Caco-2 (cell line): ENCODE data around the gene IMMP2L. TPM values are rescaled to one million over a fixed set of nuclear protein-coding genes. Genes with fewer than 3 reads are reported as not detected.

ENCODE experiments used
- BruUV-seq: library from RNA; stranded (reverse); fragments of 400-500 nt; replicated peaks from 2 replicates; lab custom pipeline; 2021; lab: Mats Ljungman, UMichigan
- CTCF ChIA-PET: fragments of 300-600 bp; sonication (Branson Sonifier 250); formaldehyde crosslinking; loops from one replicate; lab custom pipeline; 2022; ENCODE audit warnings: antibody characterized with exemption; lab: Charles Lee
- POLR2A ChIA-PET: fragments of 300-600 bp; sonication (Branson Sonifier 250); formaldehyde crosslinking; loops from one replicate; lab custom pipeline; 2022; ENCODE audit warnings: antibody characterized with exemption; lab: Charles Lee
- DNase-seq, 2 experiments: peaks; one replicate each; pipeline versions ENCODE4 v3.0.0 to v3.0.0-alpha.2; 2020 to 2022
- H3K27me3 ChIP-seq: replicated peaks from 2 replicates; pipeline ENCODE4 v1.6.0; 2011; ENCODE audit warnings: low read length; ENCODE audit not compliant: control insufficient read depth, insufficient read depth
- H3K36me3 ChIP-seq: 2 replicates; pipeline ENCODE4 v1.5.1; 2011; ENCODE audit warnings: low read length; ENCODE audit not compliant: control insufficient read depth, insufficient read depth
- H3K4me1 ChIP-seq: fragments of 250-450 bp; sonication (Bioruptor Pico); 2 replicates; pipeline ENCODE4 v1.5.1; 2020; ENCODE audit warnings: mild to moderate bottlenecking
- H3K4me3 ChIP-seq: 2 replicates; pipeline ENCODE4 v1.5.1; 2011; ENCODE audit warnings: low read depth, mild to moderate bottlenecking, control low read depth, low read length
- H3K9me3 ChIP-seq: fragments of 250-450 bp; sonication (Bioruptor Pico); 2 replicates; pipeline ENCODE4 v1.5.1; 2020; ENCODE audit warnings: mild to moderate bottlenecking, moderate library complexity
- H3K27ac Mint-ChIP-seq: one replicate; pipeline ENCODE4 v1.8.0; 2022; ENCODE audit warnings: mixed read lengths; ENCODE audit not compliant: unreplicated experiment
- H3K27me3 Mint-ChIP-seq: one replicate; pipeline ENCODE4 v1.8.0; 2022; ENCODE audit warnings: mixed read lengths; ENCODE audit not compliant: insufficient read depth, unreplicated experiment
- H3K36me3 Mint-ChIP-seq: one replicate; pipeline ENCODE4 v1.8.0; 2022; ENCODE audit warnings: mild to moderate bottlenecking, mixed read lengths; ENCODE audit not compliant: insufficient read depth, unreplicated experiment
- H3K4me1 Mint-ChIP-seq: one replicate; pipeline ENCODE4 v1.8.0; 2022; ENCODE audit warnings: low read depth, mixed read lengths; ENCODE audit not compliant: unreplicated experiment
- H3K4me3 Mint-ChIP-seq: one replicate; pipeline ENCODE4 v1.8.0; 2022; ENCODE audit warnings: mild to moderate bottlenecking, moderate library complexity, mixed read lengths; ENCODE audit not compliant: unreplicated experiment
- H3K9me3 Mint-ChIP-seq: one replicate; pipeline ENCODE4 v1.8.0; 2022; ENCODE audit warnings: mixed read lengths; ENCODE audit not compliant: unreplicated experiment
- CTCF ChIP-seq, 2 experiments: fragments of 200-600 bp in 1 of 2; IDR thresholded peaks; 1 replicate in 1 of 2; 2 replicates in 1 of 2; pipeline versions ENCODE4 v1.5.1 to v1.8.0; 2011 to 2022; ENCODE audit warnings: antibody characterized with exemption in 1 of 2, control low read depth in 1 of 2, inconsistent platforms in 1 of 2, low read depth in 1 of 2, low read length in 1 of 2, mild to moderate bottlenecking in 1 of 2, moderate library complexity in 1 of 2; ENCODE audit not compliant: insufficient read depth in 1 of 2, severe bottlenecking in 1 of 2, unreplicated experiment in 1 of 2
- intact Hi-C: fragments of 100-400 bp; cut with micrococcal nuclease; formaldehyde crosslinking; loops from one replicate; pipeline ENCODE4 v1.10.0; 2022; ENCODE audit not compliant: unreplicated experiment
- total RNA-seq: library from RNA; stranded (reverse); gene quantifications from 2 replicates; pipeline ENCODE4 v1.2.3, GENCODE V29; 2022

IMMP2L gene
- total RNA-seq, 1 experiment from 2014 or later, result 9.5 TPM

DNA sequence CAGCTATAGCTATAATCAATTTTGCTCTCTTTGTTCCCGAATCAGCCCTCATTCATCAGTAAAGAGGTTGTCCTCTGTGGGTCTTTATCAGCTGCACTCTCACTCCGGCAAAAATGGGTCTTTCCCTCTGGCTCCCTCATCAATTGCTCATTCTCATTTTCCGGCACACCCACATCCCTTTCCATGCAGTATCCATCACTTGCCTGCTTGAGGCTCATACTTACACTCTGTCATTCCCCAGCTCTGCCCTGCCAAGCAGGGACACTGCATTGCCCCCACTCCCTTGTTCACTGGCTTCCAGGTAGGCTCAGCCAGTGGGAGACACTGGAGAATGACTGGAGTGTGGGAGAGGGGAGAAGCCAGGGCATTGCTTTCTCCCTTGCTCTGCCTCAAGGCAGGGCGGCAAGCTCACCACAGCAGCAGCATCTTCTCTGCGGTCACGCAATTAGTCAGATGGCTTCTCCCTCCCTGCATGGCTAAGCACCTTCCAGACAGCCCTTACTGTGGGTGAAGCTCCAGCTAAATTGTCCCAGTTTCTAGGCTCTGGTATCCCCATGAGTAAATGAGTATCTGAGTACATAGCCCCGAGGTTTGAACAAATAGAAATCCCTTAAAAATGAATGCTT is 942.1 kb downstream of the IMMP2L start:
- ChIA-PET POLR2A (no interaction called here), CTCF (no interaction called here)
- Mint-ChIP-seq H3K36me3 (no peaks in the 10 kb centered on the region), H3K9me3 (no peaks in the 10 kb centered on the region), H3K4me3 (no peak overlapping the region), H3K4me1 (no peaks in the 10 kb centered on the region), H3K27ac (no peak overlapping the region), H3K27me3 (no peaks in the 10 kb centered on the region)
- no peak for TF ChIP-seq CTCF (IDR thresholded peaks at IDR 0.05; ENCODE audit: insufficient read depth in 1 of 2, low read depth in 1 of 2, low read length in 1 of 2, severe bottlenecking in 1 of 2, unreplicated experiment in 1 of 2)
- Histone ChIP-seq H3K4me3 (no peak overlapping the region), H3K36me3 (no peaks in the 10 kb centered on the region), H3K9me3 (no peaks in the 10 kb centered on the region), H3K4me1 (no peaks in the 10 kb centered on the region), H3K27me3 (no peaks in the 10 kb centered on the region)
- BruUV-seq, result no TSS peak
- intact Hi-C loops, result no loop called here
- DNase-seq, result no peak
